A673 (cell line): ENCODE measurements around the gene CP. TPM values are rescaled to one million over a fixed set of nuclear protein-coding genes. Genes with fewer than 3 reads are reported as not detected.

ENCODE experiments used
- Bru-seq: library from RNA; stranded (reverse); fragments of 400-500 nt; gene quantifications from one replicate; lab custom pipeline; 2021; lab: Mats Ljungman, UMichigan
- BruChase-seq, 2 experiments: library from RNA; stranded (reverse); fragments of 400-500 nt; gene quantifications; one replicate each; lab custom pipeline; 2021; lab: Mats Ljungman, UMichigan
- BruUV-seq: library from RNA; stranded (reverse); fragments of 400-500 nt; replicated peaks from 2 replicates; lab custom pipeline; 2021; lab: Mats Ljungman, UMichigan
- CTCF ChIA-PET: fragments of 300-600 bp; sonication (Branson Sonifier 250); formaldehyde crosslinking; loops from one replicate; lab custom pipeline; 2022; ENCODE audit warnings: antibody characterized with exemption; lab: Charles Lee
- POLR2A ChIA-PET: fragments of 300-600 bp; sonication (Branson Sonifier 250); formaldehyde crosslinking; loops from one replicate; lab custom pipeline; 2022; ENCODE audit warnings: antibody characterized with exemption; ENCODE audit not compliant: low non-redundant PET; lab: Charles Lee
- DNase-seq: peaks from one replicate; pipeline ENCODE4 v3.0.0-alpha.2; 2015; ENCODE audit warnings: low spot score
- H3K27ac ChIP-seq: fragments of 200-600 bp; sonication (generic); 2 replicates; pipeline ENCODE4 v1.5.1; 2016; ENCODE audit warnings: mixed run types, low read depth, mild to moderate bottlenecking, mixed read lengths, antibody characterized with exemption, low read length; ENCODE audit not compliant: poor library complexity, severe bottlenecking
- H3K27me3 ChIP-seq: fragments of 200-600 bp; sonication (generic); replicated peaks from 2 replicates; pipeline ENCODE4 v1.6.1; 2017; ENCODE audit warnings: mixed run types, low read depth, mild to moderate bottlenecking, mixed read lengths, antibody characterized with exemption, low read length; ENCODE audit not compliant: insufficient read depth, poor library complexity
- H3K36me3 ChIP-seq: fragments of 200-600 bp; sonication (generic); 2 replicates; pipeline ENCODE4 v1.6.1; 2016; ENCODE audit warnings: mixed run types, mild to moderate bottlenecking, mixed read lengths, antibody characterized with exemption, low read length; ENCODE audit not compliant: insufficient read depth, poor library complexity, severe bottlenecking
- H3K4me1 ChIP-seq: fragments of 200-600 bp; sonication (generic); 2 replicates; pipeline ENCODE4 v1.6.1; 2017; ENCODE audit warnings: mixed run types, mild to moderate bottlenecking, mixed read lengths, antibody characterized with exemption, low read length; ENCODE audit not compliant: insufficient read depth, poor library complexity, severe bottlenecking
- H3K4me3 ChIP-seq: fragments of 200-600 bp; sonication (generic); 2 replicates; pipeline ENCODE4 v1.5.1; 2016; ENCODE audit warnings: low read depth, mixed run types, mild to moderate bottlenecking, mixed read lengths, low read length; ENCODE audit not compliant: poor library complexity, severe bottlenecking
- H3K9me3 ChIP-seq: fragments of 200-600 bp; sonication (generic); 2 replicates; pipeline ENCODE4 v1.6.1; 2016; ENCODE audit warnings: mixed run types, low read depth, mild to moderate bottlenecking, mixed read lengths, antibody characterized with exemption, low read length; ENCODE audit not compliant: poor library complexity, severe bottlenecking
- CTCF ChIP-seq: fragments of 300-800, 200-600 bp; sonication (generic); conservative IDR thresholded peaks from 2 replicates; pipeline ENCODE4 v1.5.1; 2017; ENCODE audit warnings: low read depth, mild to moderate bottlenecking, antibody characterized with exemption, low read length, moderate library complexity, mixed read lengths
- EZH2 ChIP-seq: fragments of 200-600 bp; sonication (generic); IDR thresholded peaks from 2 replicates; pipeline ENCODE4 v1.6.1; 2017; ENCODE audit warnings: borderline replicate concordance, low read depth, mild to moderate bottlenecking, mixed read lengths, antibody characterized with exemption, low read length; ENCODE audit not compliant: poor library complexity, severe bottlenecking
- intact Hi-C: fragments of 100-400 bp; cut with micrococcal nuclease; formaldehyde crosslinking; loops from one replicate; pipeline ENCODE4 v1.10.0; 2022; ENCODE audit not compliant: unreplicated experiment
- long read RNA-seq: library from polyadenylated mRNA; stranded (forward); transcript quantifications from one replicate; pipeline ENCODE4 v2.0.0, GENCODE V29; 2022
- total RNA-seq: library from RNA; stranded (reverse); gene quantifications from 2 replicates; pipeline ENCODE4 v1.2.3, GENCODE V29; 2021

Gene CP
- total RNA-seq, result not detected in 2 replicates
- Bru-seq, nascent RNA, result percentile 1 among the genes with signal in this experiment
- not detected for BruChase-seq, experiment 1, labeled RNA remaining after a 2-hour chase
- BruChase-seq, experiment 2, labeled RNA remaining after a 6-hour chase, result percentile 1 among the genes with signal in this experiment
- long read RNA-seq, partial matches to known transcripts, result 0 of 1 reads
- long read RNA-seq, other reads (novel, unspliced or antisense), result 1 of 1 reads

GRCh38 chr3:149221783-149222517 is at the start of gene CP:
Gene CP, minus strand, starts transcription at chr3:149221829. Its CDS starts 37 bp downstream, at chr3:149221792.
- Histone ChIP-seq H3K27ac (no peak within 1 kb of the TSS), H3K4me3 (no peak within 1 kb of the TSS), H3K36me3 (no peaks in the 10 kb centered on the region), H3K9me3 (no peaks in the 10 kb centered on the region), H3K27me3 (no peaks in the 10 kb centered on the region), H3K4me1 (no peaks in the 10 kb centered on the region)
- intact Hi-C loops, result no loop called here
- no peak for DNase-seq
- no TSS peak for BruUV-seq
- ChIA-PET CTCF (no interaction called here), POLR2A (no interaction called here)
- TF ChIP-seq EZH2 (no peak), CTCF (no peak)

GRCh38 chr3:149270180-149270579 is 48.6 kb upstream of the CP start:
- H3K9me3 ChIP-seq, result no peaks in the 10 kb centered on the region
- no peak overlapping the region for H3K4me3 ChIP-seq
- POLR2A ChIA-PET, result no interaction called here
- no TSS peak for BruUV-seq
- intact Hi-C loops, result loop anchor here (10.0 kb wide), 1 partner anchor 215 kb away; no protein-coding TSS in a partner anchor
- TF ChIP-seq EZH2 (no peak), CTCF (no peak)
- H3K27me3 ChIP-seq, result no peaks in the 10 kb centered on the region
- no peak overlapping the region for H3K27ac ChIP-seq
- H3K36me3 ChIP-seq, result no peaks in the 10 kb centered on the region
- DNase-seq, result no peak
- H3K4me1 ChIP-seq, result no peaks in the 10 kb centered on the region
- CTCF ChIA-PET, result no interaction called here

- Histone ChIP-seq H3K36me3 (no peaks in the 10 kb centered on the region), H3K9me3 (no peaks in the 10 kb centered on the region), H3K27ac (no peak overlapping the region), H3K4me1 (no peaks in the 10 kb centered on the region), H3K4me3 (no peak overlapping the region), H3K27me3 (no peaks in the 10 kb centered on the region)
- POLR2A ChIA-PET, result no interaction called here
- TF ChIP-seq CTCF (no peak), EZH2 (no peak)
- intact Hi-C loops, result loop anchor here (10.0 kb wide), 1 partner anchor 215 kb away; no protein-coding TSS in a partner anchor
- no TSS peak for BruUV-seq
- no peak for DNase-seq
- CTCF ChIA-PET, result no interaction called here
Measured at GRCh38 chr3:149269687-149270086, 48.1 kb upstream of the CP start.
